Left lung (tissue), 10 donors: ENCODE results near the gene TBCA. TPM values are rescaled to one million over a fixed set of nuclear protein-coding genes. Genes with fewer than 3 reads are reported as not detected.

Experiments used
- ATAC-seq: fragments of 200-7000 bp; cut with Tn5 transposase; one replicate; pipeline ENCODE4 v1.9.1; 2020; ENCODE audit warnings: moderate library complexity
- DNase-seq, 4 donors: peaks; one replicate each; pipeline ENCODE4 v3.0.0-alpha.2; 2013 to 2020
- H3K27ac ChIP-seq, 2 donors: fragments of 200-600 bp; sonication (generic) in 1 of 2; one replicate each; pipeline versions ENCODE4 v1.5.0 to v1.8.0; 2020 to 2021
- H3K27me3 ChIP-seq, 2 donors: fragments of 200-600 bp; sonication (generic) in 1 of 2; one replicate each; pipeline versions ENCODE4 v1.5.0 to v1.8.0; 2020 to 2021
- H3K36me3 ChIP-seq, 2 donors: fragments of 200-600 bp; sonication (generic) in 1 of 2; one replicate each; pipeline versions ENCODE4 v1.5.0 to v1.8.0; 2020 to 2021
- H3K4me1 ChIP-seq, 2 donors: fragments of 200-600 bp; one replicate each; pipeline ENCODE4 v1.8.0; 2021
- H3K4me3 ChIP-seq, 2 donors: fragments of 200-600 bp; sonication (generic) in 1 of 2; one replicate each; pipeline versions ENCODE4 v1.5.0 to v1.8.0; 2020 to 2021; ENCODE audit warnings: mild to moderate bottlenecking in 1 of 2
- H3K9me3 ChIP-seq, 2 donors: fragments of 200-600 bp; sonication (generic) in 1 of 2; one replicate each; pipeline versions ENCODE4 v1.5.0 to v1.8.0; 2020 to 2021
- CTCF ChIP-seq, 2 donors: fragments of 200-600 bp; sonication (generic) in 1 of 2; IDR thresholded peaks; one replicate each; pipeline versions ENCODE4 v1.5.0 to v1.8.0; 2021; ENCODE audit warnings: antibody characterized with exemption in 2 of 2
- intact Hi-C, 2 donors: fragments of 100-400 bp; cut with DNase I; formaldehyde crosslinking; loops; one replicate each; pipeline versions ENCODE4 v1.11.2 to v1.14.2; 2022
- polyA plus RNA-seq, 6 donors: library from polyadenylated mRNA; unstranded; fragments of 120-200 nt; gene quantifications; one replicate each; pipeline ENCODE4 v1.2.1, GENCODE V29; 2013; ENCODE audit not compliant: insufficient read length in 6 of 6
- total RNA-seq, 2 donors: library from RNA; stranded (reverse); fragmentation: NEBNext Ultra II Directional; extraction: Animal tissue kit (Norgen Biotek cat#: 25700); gene quantifications; one replicate each; pipeline ENCODE4 v1.2.1, GENCODE V29; 2021
- donor health status: DM: no; HTN: yes; CAD: no.
- donor health status: DM: no; HTN: no; CAD: no.

Gene TBCA
- total and polyA plus RNA-seq, 8 donors, result 117 to 315 (median 251) TPM

GRCh38 chr5:77770293-77771005, 5.7 kb downstream of the TBCA start:
- DNase-seq (no peak), ATAC-seq (no peak)
- Histone ChIP-seq H3K9me3 (no peaks in the 10 kb centered on the region), H3K27ac (no peak overlapping the region), H3K36me3 (peaks cover 0 to 31% of the 10 kb centered on the region in 2 donors), H3K27me3 (no peaks in the 10 kb centered on the region), H3K4me3 (no peak overlapping the region), H3K4me1 (peaks cover 16 to 63% of the 10 kb centered on the region in 2 donors)
- intact Hi-C loops, result no loop called here
- TF ChIP-seq CTCF (IDR thresholded peaks at IDR 0.05), result no peak

GRCh38 chr5:77768978-77769377, 7.2 kb downstream of the TBCA start:
- no peak overlapping the region for H3K27ac ChIP-seq
- H3K9me3 ChIP-seq, result no peaks in the 10 kb centered on the region
- H3K4me1 ChIP-seq, result peaks cover 1 to 49% of the 10 kb centered on the region in 2 donors
- TF ChIP-seq CTCF (IDR thresholded peaks at IDR 0.05), result no peak
- intact Hi-C loops, result no loop called here
- H3K4me3 ChIP-seq, result no peak overlapping the region
- DNase-seq (no peak), ATAC-seq (no peak)
- peaks cover 0 to 31% of the 10 kb centered on the region in 2 donors for H3K36me3 ChIP-seq
- H3K27me3 ChIP-seq, result no peaks in the 10 kb centered on the region

- Histone ChIP-seq H3K27me3 (no peaks in the 10 kb centered on the region), H3K27ac (no peak overlapping the region), H3K4me1 (peaks cover 0 to 32% of the 10 kb centered on the region in 2 donors), H3K4me3 (no peak overlapping the region), H3K36me3 (peaks cover 0 to 31% of the 10 kb centered on the region in 2 donors), H3K9me3 (peaks cover 0 to 4% of the 10 kb centered on the region in 2 donors)
- DNase-seq (no peak), ATAC-seq (no peak)
- no peak for TF ChIP-seq CTCF (IDR thresholded peaks at IDR 0.05)
- intact Hi-C loops, result no loop called here
Measured at GRCh38 chr5:77767301-77767700, 8.8 kb downstream of the TBCA start.

GRCh38 chr5:77761606-77762005, 14.5 kb downstream of the TBCA start:
- no peak for TF ChIP-seq CTCF (IDR thresholded peaks at IDR 0.05)
- peaks cover 0 to 8% of the 10 kb centered on the region in 2 donors for H3K36me3 ChIP-seq
- no peak overlapping the region for H3K4me3 ChIP-seq
- no peaks in the 10 kb centered on the region for H3K27me3 ChIP-seq
- no peaks in the 10 kb centered on the region for H3K4me1 ChIP-seq
- H3K27ac ChIP-seq, result no peak overlapping the region
- DNase-seq (no peak), ATAC-seq (no peak)
- H3K9me3 ChIP-seq, result peaks cover 0 to 4% of the 10 kb centered on the region in 2 donors
- intact Hi-C loops, result no loop called here

GRCh38 chr5:77758141-77758938, 17.8 kb downstream of the TBCA start:
- Histone ChIP-seq H3K27me3 (no peaks in the 10 kb centered on the region), H3K36me3 (peaks cover 0 to 8% of the 10 kb centered on the region in 2 donors), H3K27ac (no peak overlapping the region), H3K9me3 (peaks cover 0 to 3% of the 10 kb centered on the region in 2 donors), H3K4me3 (no peak overlapping the region), H3K4me1 (no peaks in the 10 kb centered on the region)
- DNase-seq (no peak), ATAC-seq (no peak)
- TF ChIP-seq CTCF (IDR thresholded peaks at IDR 0.05), result no peak
- intact Hi-C loops, result no loop called here
